Fibroblast of the conjunctiva (primary cell): ENCODE data around the gene LPIN1.

Experiments
- DNase-seq: peaks from one replicate; pipeline ENCODE4 v3.0.0-alpha.2; 2010; ENCODE audit warnings: low read depth

LPIN1 gene

GRCh38 chr2:11746376-11746806, at the start of gene LPIN1:
LPIN1 (plus strand) TSS chr2:11746632; CDS start chr2:11765542, 18,910 bp downstream.
- DNase-seq, result peak; percentile 70

- no peak for DNase-seq
These were observed 49.7 kb upstream of the LPIN1 start for GRCh38 chr2:11696736-11697102.

- DNase-seq, result no peak
These were observed 49.1 kb upstream of the LPIN1 start for GRCh38 chr2:11697103-11697871.

GRCh38 chr2:11698009-11698922, 48.2 kb upstream of the LPIN1 start:
- DNase-seq, result no peak

GRCh38 chr2:11699686-11700670, 46.5 kb upstream of the LPIN1 start:
- no peak for DNase-seq

- no peak for DNase-seq
These were observed 45.2 kb upstream of the LPIN1 start for GRCh38 chr2:11701206-11701605.

- DNase-seq, result no peak
These were observed 44.6 kb upstream of the LPIN1 start for GRCh38 chr2:11701751-11702301.

- no peak for DNase-seq
These were observed 43.5 kb upstream of the LPIN1 start for GRCh38 chr2:11702946-11703345.

GRCh38 chr2:11703700-11704099, 42.7 kb upstream of the LPIN1 start:
- DNase-seq, result no peak

- no peak for DNase-seq
These were observed 41.4 kb upstream of the LPIN1 start for GRCh38 chr2:11705063-11705462.

- no peak for DNase-seq
These were observed 40.7 kb upstream of the LPIN1 start for GRCh38 chr2:11705711-11706110.

- no peak for DNase-seq
These were observed 38.3 kb upstream of the LPIN1 start for GRCh38 chr2:11708106-11708505.

- no peak for DNase-seq
These were observed 37.1 kb upstream of the LPIN1 start for GRCh38 chr2:11709293-11709692.

GRCh38 chr2:11710210-11710609, 36.2 kb upstream of the LPIN1 start:
- DNase-seq, result no peak

GRCh38 chr2:11710632-11711353, 35.6 kb upstream of the LPIN1 start:
- DNase-seq, result no peak

GRCh38 chr2:11711354-11711716, 35.1 kb upstream of the LPIN1 start:
- DNase-seq, result no peak

GRCh38 chr2:11711751-11712150, 34.7 kb upstream of the LPIN1 start:
- DNase-seq, result no peak

- DNase-seq, result no peak
These were observed 33.6 kb upstream of the LPIN1 start for GRCh38 chr2:11712866-11713265.

- DNase-seq, result no peak
These were observed 32.6 kb upstream of the LPIN1 start for GRCh38 chr2:11713815-11714214.

GRCh38 chr2:11715987-11716652, 30.3 kb upstream of the LPIN1 start:
- no peak for DNase-seq
